SIG-M5 treated with dmso at 0.1 percent for 504 hours (cell line): ENCODE measurements around the gene SF3B2.
A peak's percentile ranks its signal among the peaks of the same experiment; 100 is the strongest.
"Not testable (repeated sequence)": the region's sequence is repeated elsewhere in the genome, so short reads cannot be mapped to it uniquely, and the experiment has no call there.

Source experiments
- DNase-seq: peaks from one replicate; lab custom pipeline; 2025; ENCODE audit not compliant: unreplicated experiment; lab: John Stamatoyannopoulos, UW

The SF3B2 gene

GRCh38 chr11:66015936-66016792 lies 36.0 kb upstream of the SF3B2 start:
- no peak for DNase-seq

DNA sequence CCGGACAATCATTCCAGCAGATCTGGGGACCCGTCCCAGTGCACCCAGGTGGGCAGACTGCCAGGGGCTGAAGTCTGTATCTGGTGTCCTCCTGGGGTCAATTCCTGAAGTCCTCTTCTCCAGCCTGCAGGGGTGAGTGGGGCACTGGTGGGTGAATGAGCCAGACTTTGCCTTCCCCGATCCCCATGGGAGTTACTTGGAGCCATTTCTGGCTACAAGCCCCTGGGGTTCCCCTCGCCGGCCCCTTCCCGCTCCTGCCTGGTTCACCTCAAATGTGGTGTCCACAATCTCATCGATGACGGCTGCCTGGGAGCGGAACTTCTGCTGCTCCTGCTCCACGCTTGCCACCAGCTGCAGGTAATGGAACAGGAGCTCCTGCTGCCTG lies 35.4 kb upstream of the SF3B2 start:
- DNase-seq = no peak

DNA sequence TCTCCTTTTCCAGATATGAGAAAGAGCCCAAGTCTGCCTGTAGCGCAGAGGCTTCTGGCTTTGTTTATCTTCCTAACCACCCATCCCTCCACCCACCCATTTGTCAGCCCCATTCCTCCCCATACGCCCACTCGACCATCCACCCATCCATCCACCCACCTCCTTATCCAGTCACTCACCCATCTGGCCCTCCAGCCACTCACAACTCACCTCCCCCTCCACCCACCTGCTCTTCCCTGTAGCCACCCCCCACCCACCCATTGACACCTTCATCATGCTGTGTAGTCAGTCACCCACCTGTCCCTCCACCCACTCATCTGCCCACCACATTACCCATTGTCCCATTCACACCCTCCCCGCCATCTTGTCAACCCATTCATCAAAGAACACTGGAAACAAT lies 34.8 kb upstream of the SF3B2 start:
- DNase-seq = no peak

GRCh38 chr11:66020212-66020611 lies 32.0 kb upstream of the SF3B2 start:
- DNase-seq = no peak

- DNase-seq = peak; percentile 30
Observed at GRCh38 chr11:66020618-66021357, 31.4 kb upstream of the SF3B2 start.

DNA sequence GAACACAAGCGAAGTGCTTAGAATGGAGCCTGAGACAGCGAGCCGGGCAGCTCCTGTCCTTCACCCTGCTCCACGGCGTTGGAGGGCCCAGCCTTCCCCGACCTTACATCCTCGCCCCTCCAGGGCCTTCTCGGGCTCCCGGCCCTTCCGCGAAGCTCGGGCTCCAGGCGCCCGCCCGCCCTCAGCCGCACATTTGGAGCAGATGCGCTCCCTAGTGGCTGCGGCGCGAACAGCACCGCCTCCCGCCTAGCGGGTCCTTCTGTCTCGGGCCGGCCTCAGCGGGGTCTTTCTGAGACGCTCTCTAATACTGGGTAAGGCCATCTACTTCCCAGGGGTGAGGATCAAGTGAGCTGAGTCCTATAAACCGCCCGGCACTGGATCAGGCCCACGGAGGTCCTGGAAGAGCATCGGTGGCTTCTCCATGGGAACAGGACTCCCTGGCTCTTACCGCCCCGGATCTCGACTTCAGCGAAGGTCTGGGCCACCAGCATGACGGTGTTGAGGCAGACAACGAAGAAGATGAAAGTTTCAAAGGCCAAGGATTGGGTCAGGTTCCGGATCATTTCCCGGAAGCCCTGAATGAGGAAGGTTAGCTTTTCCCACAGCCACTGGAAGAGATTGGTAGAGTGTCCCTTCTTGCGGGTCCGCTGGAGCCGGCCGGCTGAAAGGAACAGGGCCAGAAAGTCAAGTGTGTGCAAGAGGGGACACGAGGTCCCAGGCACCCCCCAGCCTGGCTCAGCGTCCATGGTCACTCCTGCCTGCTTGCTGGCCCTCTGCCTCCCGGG lies 29.6 kb upstream of the SF3B2 start:
- DNase-seq = peak; percentile 48

DNA sequence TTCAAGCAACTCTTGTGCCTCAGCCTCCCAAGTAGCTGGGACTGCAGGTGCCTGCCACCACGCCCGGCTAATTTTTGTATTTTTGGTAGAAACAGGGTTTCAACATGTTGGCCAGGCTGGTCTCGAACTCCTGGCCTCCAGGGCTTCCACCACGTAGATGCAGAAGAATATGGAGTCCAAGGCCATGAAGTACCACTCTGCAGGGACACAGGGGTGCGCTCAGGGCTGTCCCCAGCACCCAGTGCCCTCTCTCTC lies 29.1 kb upstream of the SF3B2 start:
- DNase-seq = not testable (repeated sequence)

- DNase-seq = no peak
Observed at GRCh38 chr11:66026017-66026529, 26.1 kb upstream of the SF3B2 start, which contains the start of gene CATSPER1. TSS of gene CATSPER1 (minus strand) at chr11:66026479. CDS start at chr11:66026379, 100 bp downstream.

GRCh38 chr11:66032957-66033735 lies 19.0 kb upstream of the SF3B2 start:
- no peak for DNase-seq

GRCh38 chr11:66035653-66036333 lies 16.4 kb upstream of the SF3B2 start:
- DNase-seq = no peak

DNA sequence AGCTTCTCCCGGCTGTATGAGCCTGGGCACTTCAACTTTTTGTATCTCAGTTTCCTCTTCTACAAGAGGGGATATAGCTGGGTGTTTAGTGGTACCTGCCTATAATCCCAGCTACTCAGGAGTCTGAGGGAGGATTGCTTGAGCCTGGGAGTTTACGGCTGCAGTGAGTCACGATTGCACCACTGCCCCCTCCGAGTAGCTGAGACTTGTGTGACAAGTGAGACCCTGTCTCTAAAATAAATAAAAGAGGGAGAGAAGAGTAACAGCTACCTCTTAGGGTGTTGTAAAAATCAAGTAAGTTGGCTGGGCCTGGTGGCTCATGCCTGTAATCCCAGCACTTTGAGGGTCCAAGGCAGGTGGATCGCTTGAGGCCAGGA lies 15.8 kb upstream of the SF3B2 start:
- DNase-seq = no peak

GRCh38 chr11:66037327-66037726 lies 14.8 kb upstream of the SF3B2 start:
- no peak for DNase-seq

DNA sequence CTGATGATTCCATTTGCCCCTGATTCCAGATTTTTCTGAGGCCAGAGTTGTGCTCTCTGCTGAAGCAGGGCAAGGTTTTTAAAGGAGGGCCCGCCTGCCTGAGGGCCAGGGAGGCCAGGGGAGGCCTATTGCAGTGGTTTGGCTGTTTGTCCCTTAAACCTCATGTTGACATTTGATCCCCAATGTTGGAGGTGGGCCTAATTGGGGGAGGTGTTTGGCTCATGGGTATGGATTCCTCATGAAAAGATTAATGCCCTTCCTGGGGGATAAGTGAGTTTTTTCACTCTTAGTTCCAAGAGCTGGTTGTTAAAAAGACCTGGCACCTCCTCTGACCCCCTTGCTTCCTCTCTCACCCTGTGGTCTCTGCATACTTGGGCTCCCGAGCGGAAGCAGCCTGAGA lies 12.4 kb upstream of the SF3B2 start:
- DNase-seq = no peak

DNA sequence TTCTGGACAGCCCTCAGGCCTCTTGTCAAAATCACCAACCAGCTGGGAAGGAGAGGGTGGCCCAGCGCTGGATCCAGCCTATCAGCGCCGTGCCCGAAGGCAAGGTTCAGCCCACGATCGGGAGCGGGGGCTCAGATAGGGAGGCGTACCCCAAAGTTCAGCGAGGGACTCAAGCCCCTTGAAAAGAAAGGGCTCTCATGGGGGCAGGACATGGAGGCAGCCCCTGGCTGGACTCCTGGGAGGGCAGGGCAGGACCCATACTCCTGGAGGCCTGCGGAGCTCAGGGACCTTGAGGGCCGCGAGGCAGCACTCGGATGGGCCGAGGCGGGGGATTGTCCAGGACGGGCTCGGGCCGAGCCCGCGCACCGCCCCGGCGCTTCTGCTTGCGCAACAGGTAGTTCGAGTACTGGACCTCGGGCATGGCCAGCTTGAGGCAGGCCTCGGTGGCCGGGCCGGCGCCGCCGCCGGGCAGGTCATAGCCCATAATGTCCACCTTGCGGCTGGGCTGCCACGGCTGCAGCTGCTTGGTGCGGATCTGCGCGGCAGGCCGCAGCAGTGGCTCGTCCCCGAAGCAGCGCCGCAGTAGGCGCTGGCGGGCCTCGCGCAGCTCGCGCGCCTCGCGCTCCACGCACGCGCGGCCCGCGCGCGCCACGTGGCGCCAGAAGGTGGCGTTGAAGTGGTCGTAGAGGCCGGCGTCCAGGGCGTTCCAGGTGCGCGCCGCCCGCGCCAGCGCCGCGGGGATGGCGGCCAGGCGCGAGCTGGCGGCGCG lies 9.8 kb upstream of the SF3B2 start:
- no peak for DNase-seq

DNA sequence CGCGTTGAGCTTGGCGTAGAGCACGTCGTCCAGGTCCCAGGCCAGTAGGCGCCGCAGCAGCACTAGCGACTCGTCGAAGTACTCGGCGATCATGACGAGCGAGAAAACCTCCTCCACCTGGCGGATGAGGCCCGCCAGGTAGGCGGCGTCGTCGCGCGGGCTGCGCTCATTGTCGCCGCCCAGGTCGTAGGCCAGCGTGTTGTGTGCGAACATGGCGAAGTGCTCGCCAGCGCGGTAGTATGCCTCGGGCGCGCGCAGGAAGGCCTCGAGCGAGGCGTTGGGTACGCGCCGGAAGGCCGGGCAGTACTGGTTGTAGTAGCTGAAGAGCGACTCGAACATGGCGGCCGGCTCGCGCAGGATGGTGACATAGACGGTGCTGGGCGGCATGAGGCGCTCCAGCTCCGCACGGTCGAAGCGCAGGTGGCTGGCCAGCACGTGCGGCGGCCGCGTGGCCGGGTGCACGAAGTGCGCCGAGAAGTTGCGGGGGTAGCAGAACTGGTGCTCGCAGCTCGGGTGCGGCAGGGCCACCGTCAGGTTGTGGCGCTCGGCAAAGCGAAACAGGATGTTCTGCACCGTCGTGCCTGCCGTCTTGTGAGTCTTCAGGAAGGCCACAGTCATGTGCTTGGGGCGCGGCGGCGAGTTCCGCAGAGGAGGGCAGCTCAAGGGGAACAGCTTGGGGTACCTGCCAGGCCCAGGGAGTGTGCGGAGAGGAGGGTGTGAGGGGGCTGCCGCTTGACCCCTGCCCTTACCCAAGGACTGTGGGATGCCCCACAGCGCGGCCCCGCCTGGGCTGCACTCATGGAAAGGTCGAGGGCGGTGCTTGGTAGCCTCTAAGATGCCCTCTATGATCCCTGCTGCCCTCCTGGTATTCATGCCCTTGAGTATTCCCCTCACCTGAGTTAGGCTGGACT lies 8.9 kb upstream of the SF3B2 start:
- no peak for DNase-seq

DNA sequence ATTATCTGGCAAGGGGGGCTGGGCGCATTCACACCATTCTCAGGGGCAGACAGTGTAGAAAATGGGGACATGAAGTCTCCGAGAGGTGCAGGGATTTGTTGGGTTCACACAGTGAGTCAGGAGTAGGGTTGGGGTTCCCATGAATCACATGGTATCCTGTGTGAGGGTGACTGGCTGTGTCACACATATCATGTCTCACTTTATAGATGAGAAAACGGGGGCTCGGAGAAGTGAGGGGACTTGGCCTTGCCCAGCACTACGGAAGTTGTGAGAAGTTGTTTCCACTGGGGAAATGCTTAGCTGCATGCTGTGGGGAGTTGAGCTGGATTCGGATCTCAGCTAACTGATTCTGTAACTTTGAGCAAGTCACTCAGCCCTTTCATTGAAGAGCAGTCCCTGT lies 7.4 kb upstream of the SF3B2 start:
- no peak for DNase-seq

GRCh38 chr11:66045177-66045639 lies 7.0 kb upstream of the SF3B2 start:
- DNase-seq = peak; percentile 43

DNA sequence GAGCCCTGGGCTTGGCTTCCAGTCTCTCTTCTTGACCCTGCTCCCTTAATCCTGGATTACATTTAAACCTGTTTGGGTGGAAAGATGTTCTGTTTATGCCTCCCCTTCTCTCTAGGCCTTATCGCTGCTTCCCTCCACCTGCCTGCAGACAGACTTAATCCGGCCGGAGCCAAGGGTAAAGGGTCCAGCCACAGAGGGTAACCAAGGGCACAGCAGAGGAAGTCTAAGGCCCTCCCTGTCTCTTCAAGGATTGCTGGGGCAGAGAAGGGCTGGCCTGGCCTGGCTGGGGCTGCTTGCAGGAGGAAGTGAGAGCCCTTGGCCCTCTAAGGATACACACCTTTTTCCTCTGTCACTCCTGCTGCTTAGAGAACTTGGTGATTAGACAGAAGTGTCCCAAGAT lies 5.3 kb upstream of the SF3B2 start:
- DNase-seq = no peak
